Caco-2 (cell line): ENCODE measurements around the gene TBC1D24. TPM values are rescaled to one million over a fixed set of nuclear protein-coding genes. Genes with fewer than 3 reads are reported as not detected.
"Not testable (repeated sequence)": the region's sequence is repeated elsewhere in the genome, so short reads cannot be mapped to it uniquely, and the experiment has no call there.

Source experiments
- BruUV-seq: library from RNA; stranded (reverse); fragments of 400-500 nt; replicated peaks from 2 replicates; lab custom pipeline; 2021; lab: Mats Ljungman, UMichigan
- CTCF ChIA-PET: fragments of 300-600 bp; sonication (Branson Sonifier 250); formaldehyde crosslinking; loops from one replicate; lab custom pipeline; 2022; ENCODE audit warnings: antibody characterized with exemption; lab: Charles Lee
- POLR2A ChIA-PET: fragments of 300-600 bp; sonication (Branson Sonifier 250); formaldehyde crosslinking; loops from one replicate; lab custom pipeline; 2022; ENCODE audit warnings: antibody characterized with exemption; lab: Charles Lee
- DNase-seq, 2 experiments: peaks; one replicate each; pipeline versions ENCODE4 v3.0.0 to v3.0.0-alpha.2; 2020 to 2022
- H3K27me3 ChIP-seq: replicated peaks from 2 replicates; pipeline ENCODE4 v1.6.0; 2011; ENCODE audit warnings: low read length; ENCODE audit not compliant: control insufficient read depth, insufficient read depth
- H3K36me3 ChIP-seq: 2 replicates; pipeline ENCODE4 v1.5.1; 2011; ENCODE audit warnings: low read length; ENCODE audit not compliant: control insufficient read depth, insufficient read depth
- H3K4me1 ChIP-seq: fragments of 250-450 bp; sonication (Bioruptor Pico); 2 replicates; pipeline ENCODE4 v1.5.1; 2020; ENCODE audit warnings: mild to moderate bottlenecking
- H3K4me3 ChIP-seq: 2 replicates; pipeline ENCODE4 v1.5.1; 2011; ENCODE audit warnings: low read depth, mild to moderate bottlenecking, control low read depth, low read length
- H3K9me3 ChIP-seq: fragments of 250-450 bp; sonication (Bioruptor Pico); 2 replicates; pipeline ENCODE4 v1.5.1; 2020; ENCODE audit warnings: mild to moderate bottlenecking, moderate library complexity
- H3K27ac Mint-ChIP-seq: one replicate; pipeline ENCODE4 v1.8.0; 2022; ENCODE audit warnings: mixed read lengths; ENCODE audit not compliant: unreplicated experiment
- H3K27me3 Mint-ChIP-seq: one replicate; pipeline ENCODE4 v1.8.0; 2022; ENCODE audit warnings: mixed read lengths; ENCODE audit not compliant: insufficient read depth, unreplicated experiment
- H3K36me3 Mint-ChIP-seq: one replicate; pipeline ENCODE4 v1.8.0; 2022; ENCODE audit warnings: mild to moderate bottlenecking, mixed read lengths; ENCODE audit not compliant: insufficient read depth, unreplicated experiment
- H3K4me1 Mint-ChIP-seq: one replicate; pipeline ENCODE4 v1.8.0; 2022; ENCODE audit warnings: low read depth, mixed read lengths; ENCODE audit not compliant: unreplicated experiment
- H3K4me3 Mint-ChIP-seq: one replicate; pipeline ENCODE4 v1.8.0; 2022; ENCODE audit warnings: mild to moderate bottlenecking, moderate library complexity, mixed read lengths; ENCODE audit not compliant: unreplicated experiment
- H3K9me3 Mint-ChIP-seq: one replicate; pipeline ENCODE4 v1.8.0; 2022; ENCODE audit warnings: mixed read lengths; ENCODE audit not compliant: unreplicated experiment
- CTCF ChIP-seq, 2 experiments: fragments of 200-600 bp in 1 of 2; IDR thresholded peaks; 1 replicate in 1 of 2; 2 replicates in 1 of 2; pipeline versions ENCODE4 v1.5.1 to v1.8.0; 2011 to 2022; ENCODE audit warnings: antibody characterized with exemption in 1 of 2, control low read depth in 1 of 2, inconsistent platforms in 1 of 2, low read depth in 1 of 2, low read length in 1 of 2, mild to moderate bottlenecking in 1 of 2, moderate library complexity in 1 of 2; ENCODE audit not compliant: insufficient read depth in 1 of 2, severe bottlenecking in 1 of 2, unreplicated experiment in 1 of 2
- intact Hi-C: fragments of 100-400 bp; cut with micrococcal nuclease; formaldehyde crosslinking; loops from one replicate; pipeline ENCODE4 v1.10.0; 2022; ENCODE audit not compliant: unreplicated experiment
- total RNA-seq: library from RNA; stranded (reverse); gene quantifications from 2 replicates; pipeline ENCODE4 v1.2.3, GENCODE V29; 2022

TBC1D24 gene
- total RNA-seq, 1 experiment from 2014 or later: 20.8 TPM

DNA sequence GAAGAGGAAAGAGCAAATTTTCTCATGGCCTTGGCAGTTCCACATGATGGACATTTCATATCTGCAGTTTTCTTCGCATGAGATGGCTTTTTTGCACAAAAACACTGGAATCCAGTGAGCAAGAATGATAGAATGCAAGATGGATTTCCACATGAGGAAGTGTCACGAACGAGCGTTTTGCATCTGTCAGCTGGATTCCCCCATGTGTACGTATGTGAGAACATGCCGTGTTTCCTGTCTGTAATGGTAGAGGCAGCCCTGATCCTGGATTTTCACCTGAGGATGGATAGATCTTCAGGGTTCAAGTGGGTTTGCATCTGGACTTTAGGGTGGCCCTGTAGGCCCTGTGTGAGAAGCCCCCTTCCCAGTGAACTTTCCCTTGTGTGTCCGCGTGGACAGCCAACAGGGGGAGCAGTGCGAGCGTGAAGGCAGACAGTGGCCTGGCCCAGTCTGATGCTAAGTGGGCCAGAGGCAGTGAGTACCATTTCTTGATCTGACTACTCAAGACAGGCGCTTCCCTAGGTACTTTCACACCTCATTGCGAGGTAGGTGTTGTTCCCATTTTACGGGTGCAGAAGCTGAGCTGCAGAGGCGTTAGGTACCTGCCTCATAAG, 65.0 kb downstream of the TBC1D24 start:
- H3K4me3 ChIP-seq: not testable (repeated sequence)

DNA sequence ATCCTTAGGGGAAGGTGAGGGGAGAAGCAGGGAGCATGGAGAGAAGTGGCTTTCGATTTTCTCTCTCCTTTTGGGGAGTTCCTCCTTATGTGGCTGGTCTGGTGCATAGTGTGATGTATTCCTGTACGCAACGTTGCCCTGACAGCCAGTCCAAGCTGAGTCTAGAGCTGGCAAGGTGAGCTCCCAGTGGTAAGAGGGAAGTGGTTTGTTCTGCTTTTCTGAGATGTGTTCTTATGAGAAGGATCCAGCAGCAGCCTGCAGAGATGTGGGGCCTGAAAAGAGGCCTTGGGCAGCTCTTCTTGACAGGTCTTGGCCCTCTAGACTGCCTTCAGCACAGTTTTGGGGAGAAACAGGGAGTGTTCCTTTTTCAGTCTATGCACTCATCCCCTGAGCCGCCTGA, 66.0 kb downstream of the TBC1D24 start:
- H3K4me3 ChIP-seq, H3K27me3 ChIP-seq, CTCF ChIA-PET, DNase-seq, BruUV-seq, H3K9me3 Mint-ChIP-seq, POLR2A ChIA-PET, H3K9me3 ChIP-seq, H3K36me3 ChIP-seq, intact Hi-C loops, H3K27me3 Mint-ChIP-seq: not testable (repeated sequence)
- Mint-ChIP-seq H3K4me1 (peaks cover 16% of the 10 kb centered on the region), H3K27ac (peak overlapping the region; percentile 48), H3K4me3 (peak overlapping the region; percentile 53), H3K36me3 (peaks cover 28% of the 10 kb centered on the region)
- peaks cover 24% of the 10 kb centered on the region for H3K4me1 ChIP-seq

More for the DNA sequence above, 65.0 kb downstream of the TBC1D24 start:
- H3K27ac Mint-ChIP-seq, BruUV-seq, H3K9me3 Mint-ChIP-seq, intact Hi-C loops, CTCF ChIA-PET, H3K27me3 ChIP-seq, H3K27me3 Mint-ChIP-seq, POLR2A ChIA-PET, H3K36me3 ChIP-seq, H3K9me3 ChIP-seq: not testable (repeated sequence)
- peak; percentile 36 to 39 for TF ChIP-seq CTCF (IDR thresholded peaks at IDR 0.05; ENCODE audit: insufficient read depth in 1 of 2, low read depth in 1 of 2, low read length in 1 of 2, severe bottlenecking in 1 of 2, unreplicated experiment in 1 of 2)
- DNase-seq: peak in 1 of 2 experiments; percentile 55
- H3K4me1 ChIP-seq: peaks cover 25% of the 10 kb centered on the region
- H3K4me3 Mint-ChIP-seq: peak overlapping the region; percentile 22
- peaks cover 23% of the 10 kb centered on the region for H3K36me3 Mint-ChIP-seq
- H3K4me1 Mint-ChIP-seq: peaks cover 16% of the 10 kb centered on the region

- intact Hi-C loops, POLR2A ChIA-PET, H3K4me3 ChIP-seq, H3K9me3 Mint-ChIP-seq, CTCF ChIA-PET, BruUV-seq, H3K27me3 Mint-ChIP-seq, H3K36me3 ChIP-seq, H3K27me3 ChIP-seq, H3K9me3 ChIP-seq: not testable (repeated sequence)
- Mint-ChIP-seq H3K27ac (peak overlapping the region; percentile 48), H3K36me3 (peaks cover 26% of the 10 kb centered on the region), H3K4me1 (peaks cover 16% of the 10 kb centered on the region), H3K4me3 (peak overlapping the region; percentile 53)
- DNase-seq: peak in 1 of 2 experiments; percentile 53
- peaks cover 19% of the 10 kb centered on the region for H3K4me1 ChIP-seq
Measured at GRCh38 chr16:2541409-2541808, 66.5 kb downstream of the TBC1D24 start.

GRCh38 chr16:2543771-2544170, 68.8 kb downstream of the TBC1D24 start:
- H3K9me3 Mint-ChIP-seq, DNase-seq, H3K4me3 ChIP-seq, intact Hi-C loops, CTCF ChIA-PET, H3K27me3 ChIP-seq, H3K4me3 Mint-ChIP-seq, H3K36me3 ChIP-seq, H3K27me3 Mint-ChIP-seq, H3K9me3 ChIP-seq, BruUV-seq, H3K27ac Mint-ChIP-seq, POLR2A ChIA-PET: not testable (repeated sequence)
- peaks cover 18% of the 10 kb centered on the region for H3K36me3 Mint-ChIP-seq
- H3K4me1 Mint-ChIP-seq: peaks cover 16% of the 10 kb centered on the region
- peaks cover 11% of the 10 kb centered on the region; the same call in 1 of the 2 replicates for H3K4me1 ChIP-seq

GRCh38 chr16:2550283-2550878, 75.5 kb downstream of the TBC1D24 start:
- H3K9me3 Mint-ChIP-seq, BruUV-seq, intact Hi-C loops, H3K4me1 ChIP-seq, H3K27me3 ChIP-seq, CTCF ChIA-PET, H3K4me3 Mint-ChIP-seq, H3K36me3 ChIP-seq, POLR2A ChIA-PET, DNase-seq, H3K4me1 Mint-ChIP-seq, H3K27ac Mint-ChIP-seq, H3K27me3 Mint-ChIP-seq, H3K36me3 Mint-ChIP-seq, H3K9me3 ChIP-seq, H3K4me3 ChIP-seq: not testable (repeated sequence)
